Left kidney (tissue), 2 donors: Measurements from ENCODE around the gene ALDH2. TPM values are rescaled to one million over a fixed set of nuclear protein-coding genes. Genes with fewer than 3 reads are reported as not detected.
"Not testable (repeated sequence)": the region's sequence is repeated elsewhere in the genome, so short reads cannot be mapped to it uniquely, and the experiment has no call there.

ENCODE experiments used
- DNase-seq: peaks from one replicate; pipeline ENCODE4 v3.0.0-alpha.2; 2013
- polyA plus RNA-seq: library from polyadenylated mRNA; unstranded; fragments of 120-200 nt; gene quantifications from one replicate; pipeline ENCODE4 v1.2.1, GENCODE V29; 2013; ENCODE audit not compliant: insufficient read length

The ALDH2 gene
- polyA plus RNA-seq, 1 donor: 91.9 TPM

DNA sequence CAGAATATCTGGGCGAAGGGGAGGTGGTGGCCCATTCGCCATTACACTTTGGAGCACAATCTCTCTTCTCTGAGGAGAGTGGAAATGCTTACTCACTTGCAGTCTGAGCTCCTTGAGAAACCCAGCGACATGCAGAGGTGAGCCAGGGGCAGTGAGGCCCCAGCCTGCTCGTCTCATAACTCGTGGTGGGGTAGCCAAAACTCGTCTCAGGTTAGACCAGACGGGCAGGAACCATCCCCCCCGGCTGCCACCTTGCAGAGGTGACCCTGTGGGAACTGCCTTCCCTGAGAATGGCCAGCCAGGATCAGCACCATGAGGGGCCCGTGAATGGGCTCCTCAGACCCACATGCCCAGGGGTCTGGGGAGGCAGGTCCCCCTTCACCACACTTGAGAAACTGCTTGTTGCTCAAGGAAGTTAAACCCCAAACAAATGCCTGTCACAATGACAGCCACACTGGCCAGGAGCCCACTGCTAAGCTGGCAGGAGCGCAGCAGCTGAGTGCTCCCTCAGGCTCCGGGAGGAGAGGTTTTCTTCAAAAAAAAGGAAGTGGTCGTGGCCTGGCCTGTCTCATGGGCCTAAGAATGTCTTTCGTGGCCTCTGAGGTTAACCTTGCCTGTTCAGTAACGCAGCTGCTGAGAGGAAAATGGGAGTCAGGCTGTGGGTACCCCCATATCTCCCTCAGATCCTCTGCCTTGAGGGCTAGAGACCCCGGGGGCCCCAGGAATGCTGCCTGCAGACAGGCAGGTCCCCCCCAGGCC is 9.2 kb upstream of the ALDH2 start:
- no peak for DNase-seq

DNA sequence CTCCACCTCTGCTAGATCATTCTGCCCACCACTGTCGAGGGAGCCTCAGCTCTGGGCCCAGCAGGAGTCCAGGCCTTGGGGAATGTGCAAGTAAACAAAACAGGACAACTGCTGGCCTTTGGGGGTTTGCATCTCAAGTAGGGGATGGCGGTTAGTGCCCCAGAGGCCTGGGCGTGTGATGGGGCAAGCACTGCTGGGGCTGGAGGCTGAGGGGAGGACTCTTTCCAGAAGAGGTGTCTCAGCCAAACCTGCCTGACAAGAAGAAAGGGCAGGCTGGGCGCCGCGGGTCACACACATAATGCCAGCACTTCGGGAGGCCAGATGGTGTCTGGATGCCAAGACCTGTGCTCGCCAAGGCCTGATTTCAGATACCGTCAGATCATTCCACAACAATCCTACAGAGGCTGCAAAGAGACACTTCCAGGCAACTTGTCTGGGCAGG is 8.6 kb upstream of the ALDH2 start:
- DNase-seq: no peak

DNA sequence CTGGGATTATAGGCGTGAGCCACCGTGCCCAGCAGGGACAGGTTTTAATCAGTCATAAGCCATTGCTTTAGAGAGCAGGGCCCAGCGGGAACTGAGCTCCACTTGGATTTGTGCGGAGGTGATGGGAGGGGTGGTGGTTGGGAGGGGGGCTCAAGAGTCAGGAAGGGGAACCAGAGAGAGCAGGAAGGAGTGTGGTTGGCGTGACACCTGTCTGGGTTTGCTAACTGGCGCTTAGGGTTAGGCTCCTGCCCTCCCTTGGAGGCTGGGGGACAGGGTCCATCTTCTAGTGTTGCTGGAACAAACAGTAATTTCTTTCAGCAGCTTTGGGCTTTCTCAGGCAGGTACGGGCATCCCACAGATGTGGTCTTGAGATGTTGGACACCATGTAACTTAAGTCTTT is 7.5 kb upstream of the ALDH2 start:
- no peak for DNase-seq

DNA sequence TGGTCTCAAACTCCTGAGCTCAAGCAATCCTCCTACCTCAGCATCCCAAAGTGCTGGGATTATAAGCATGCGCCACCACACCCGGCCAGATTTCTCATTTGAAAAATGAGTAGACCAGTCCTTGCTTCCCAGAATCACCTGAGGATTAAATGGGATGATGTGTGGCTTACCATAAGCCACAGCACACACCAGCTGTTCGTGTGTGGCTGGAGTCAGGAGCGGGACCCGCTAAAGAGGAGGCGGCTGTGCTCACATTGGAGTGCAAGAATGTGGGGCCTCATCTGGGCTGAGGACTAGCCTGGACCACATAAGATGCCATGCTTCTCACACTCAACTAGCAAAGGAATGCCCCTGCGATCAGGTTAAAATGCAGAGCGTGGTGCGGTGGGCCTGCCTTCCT is 6.7 kb upstream of the ALDH2 start:
- DNase-seq: no peak

DNA sequence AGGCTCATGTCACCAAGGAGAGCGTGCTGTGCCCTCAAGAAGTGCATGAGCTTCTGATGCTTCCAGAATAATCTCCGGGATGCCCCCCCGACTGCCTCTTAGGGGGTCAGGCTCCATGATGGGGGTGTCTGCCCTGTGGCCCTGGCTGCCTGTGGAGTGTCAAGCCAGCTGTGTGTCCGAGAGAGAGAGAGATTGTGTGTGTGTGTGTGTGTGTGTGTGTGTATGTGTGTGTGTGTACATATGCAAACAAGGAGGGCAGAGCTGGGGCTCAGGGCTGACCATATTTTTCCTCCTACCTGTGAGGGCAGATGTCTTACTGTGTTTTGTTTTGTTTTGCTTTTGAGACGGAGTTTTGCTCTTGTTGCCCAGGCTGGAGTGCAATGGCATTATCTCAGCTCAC is 5.6 kb upstream of the ALDH2 start:
- DNase-seq: no peak

DNA sequence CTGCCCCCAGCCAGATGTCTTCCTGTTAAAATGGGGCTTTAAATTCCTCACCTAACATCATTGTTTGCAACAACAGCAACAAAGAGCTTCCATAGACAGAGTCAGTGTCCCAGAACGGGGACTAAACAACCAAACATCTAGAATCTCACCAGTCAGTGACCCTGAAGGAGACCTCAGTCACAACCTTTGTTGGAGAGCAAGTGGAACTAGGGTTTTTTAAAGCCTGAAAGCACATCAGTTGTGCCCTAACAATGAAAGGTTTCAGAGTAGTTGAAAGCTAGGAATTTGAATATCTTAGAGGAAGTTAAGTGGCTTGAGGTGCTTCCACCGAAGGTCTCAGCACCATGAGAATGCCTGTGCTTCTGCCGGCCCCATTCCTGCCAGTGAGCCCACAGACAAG is 5.0 kb upstream of the ALDH2 start:
- DNase-seq: no peak

DNA sequence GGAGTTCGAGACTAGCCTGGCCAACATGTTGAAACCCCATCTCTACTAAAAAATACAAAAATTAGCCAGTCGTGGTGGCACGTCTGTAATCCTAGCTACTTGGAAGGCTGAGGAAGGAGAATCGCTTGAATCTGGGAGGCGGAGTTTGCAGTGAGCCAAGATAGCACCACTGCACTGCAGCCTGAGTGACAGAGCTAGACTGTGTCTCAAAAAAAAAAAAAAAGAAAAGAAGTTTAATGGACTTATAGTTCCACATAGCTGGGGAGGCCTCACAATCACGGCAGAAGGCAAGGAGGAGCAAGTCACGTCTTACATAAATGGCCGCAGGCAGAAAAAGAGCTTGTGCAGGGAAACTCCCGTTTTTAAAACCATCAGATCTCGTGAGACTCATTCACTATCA is 3.2 kb upstream of the ALDH2 start:
- DNase-seq: not testable (repeated sequence)

DNA sequence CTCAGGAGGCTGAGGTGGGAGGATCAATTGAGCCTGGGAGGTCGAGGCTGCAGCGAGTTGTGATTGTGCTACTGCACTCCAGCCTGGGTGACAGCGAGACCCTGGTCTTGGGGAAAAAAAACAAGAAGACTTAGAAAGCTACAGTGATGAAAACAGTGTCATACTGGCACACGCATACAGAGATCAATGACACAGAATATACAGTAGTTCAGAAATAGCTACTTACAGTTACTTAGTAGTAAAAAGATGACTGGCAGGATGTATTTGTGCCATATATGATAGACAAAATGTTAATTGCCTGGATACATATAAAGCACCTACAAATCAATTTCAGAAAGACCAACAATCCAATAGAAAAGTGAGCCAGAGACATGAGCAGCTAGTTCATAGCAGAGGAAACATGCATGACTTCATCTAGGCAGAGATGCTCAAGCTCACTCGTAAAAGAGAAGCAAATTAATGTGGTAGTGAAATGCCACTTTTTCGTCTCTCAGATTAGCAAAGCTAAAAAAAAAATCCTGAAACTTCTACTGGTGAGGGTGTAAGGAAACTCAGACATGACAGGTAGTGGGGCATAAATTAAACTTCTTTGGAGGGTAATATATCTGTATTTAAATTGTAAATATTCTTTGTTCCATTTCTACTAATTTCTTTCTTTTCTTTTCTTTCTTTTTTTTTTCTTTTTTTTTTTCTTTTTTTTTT is 2.5 kb upstream of the ALDH2 start:
- DNase-seq: no peak

DNA sequence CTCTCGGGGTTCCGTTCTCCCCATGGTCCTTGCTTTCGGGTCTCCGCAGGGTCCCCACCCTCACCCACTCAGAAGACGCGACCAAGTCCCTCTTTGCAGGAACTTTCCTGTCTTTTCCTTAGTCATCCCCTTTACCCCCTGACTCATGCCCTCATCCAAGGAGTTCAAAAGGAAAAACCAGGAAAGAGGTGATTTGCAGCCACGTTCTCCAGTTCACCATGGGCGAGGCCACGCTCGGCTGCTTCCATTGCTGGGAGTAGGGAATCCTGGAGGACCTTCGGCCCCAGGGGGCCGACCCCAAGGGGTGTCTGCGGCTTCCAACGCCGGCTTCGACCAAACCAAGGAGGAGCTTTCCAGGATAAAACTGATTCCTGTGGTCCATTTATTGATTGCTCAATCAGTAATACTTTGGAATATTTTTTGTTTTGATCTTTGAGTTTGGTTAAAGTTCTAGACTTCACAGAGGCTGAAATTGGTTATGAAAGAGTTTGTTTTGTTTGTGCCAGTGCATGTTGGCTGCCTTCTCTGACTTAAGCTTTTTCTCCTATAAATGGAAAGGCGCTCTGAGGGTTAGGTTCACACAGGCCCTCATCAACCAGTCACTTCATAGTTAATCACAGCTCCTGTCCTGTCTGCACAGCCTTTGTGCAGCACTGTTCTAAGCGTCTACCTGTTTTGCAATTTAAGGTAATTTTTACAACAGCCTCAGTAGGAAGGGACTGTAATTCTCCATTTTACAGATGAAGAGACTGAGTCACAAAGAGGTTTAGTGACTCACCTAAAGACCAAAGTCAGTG is 827 bp downstream of the ALDH2 start:
- DNase-seq: no peak

DNA sequence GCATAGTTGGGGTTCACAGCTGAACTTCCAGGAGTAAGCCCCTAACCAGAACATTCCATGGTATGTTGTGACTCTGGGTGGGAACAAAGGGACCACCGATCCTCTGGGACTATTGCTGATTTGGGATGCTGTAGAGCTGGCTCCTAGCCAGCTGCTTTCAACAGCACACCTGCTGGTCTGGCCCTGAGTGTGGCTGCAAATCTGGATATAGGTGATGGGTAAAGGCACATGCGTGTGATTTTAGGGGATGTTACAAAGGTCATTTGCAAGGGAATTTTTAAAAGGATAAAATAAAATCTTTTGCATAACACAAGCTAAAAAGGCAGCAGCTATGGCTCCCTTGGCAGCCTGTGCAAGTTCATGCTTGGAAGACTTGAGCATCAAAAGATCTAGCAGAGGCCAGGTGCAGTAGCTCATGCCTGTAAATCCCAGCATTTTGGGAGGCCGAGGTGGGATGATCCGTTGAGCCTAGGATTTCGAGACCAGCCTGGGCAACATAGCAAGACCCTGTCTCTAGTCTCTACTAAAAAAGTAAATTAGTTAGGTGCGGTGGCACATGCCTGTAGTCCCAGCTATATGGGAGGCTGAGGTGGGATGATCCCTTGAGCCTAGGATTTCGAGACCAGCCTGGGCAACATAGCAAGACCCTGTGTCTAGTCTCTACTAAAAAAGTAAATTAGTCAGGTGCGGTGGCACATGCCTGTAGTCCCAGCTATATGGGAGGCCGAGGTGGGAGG is 1.6 kb downstream of the ALDH2 start:
- DNase-seq: no peak

DNA sequence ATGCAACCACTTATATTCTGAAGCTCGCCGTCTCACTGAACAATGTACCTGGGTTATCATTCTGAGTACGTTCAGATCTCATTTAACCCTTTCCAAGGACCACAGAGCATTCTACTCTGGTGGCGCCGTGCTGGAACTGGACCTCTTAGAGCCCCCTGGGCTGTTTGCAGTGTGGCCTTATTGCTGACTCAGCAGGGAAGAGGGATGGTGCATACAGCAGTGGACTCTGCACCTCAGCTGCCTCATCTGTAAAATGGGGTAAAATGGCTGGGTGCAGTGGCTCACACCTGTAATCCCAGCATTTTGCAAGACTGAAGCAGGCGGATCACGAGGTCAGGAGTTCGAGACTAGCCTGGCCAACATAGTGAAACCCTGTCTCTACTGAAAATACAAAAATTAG is 2.9 kb downstream of the ALDH2 start:
- no peak for DNase-seq

DNA sequence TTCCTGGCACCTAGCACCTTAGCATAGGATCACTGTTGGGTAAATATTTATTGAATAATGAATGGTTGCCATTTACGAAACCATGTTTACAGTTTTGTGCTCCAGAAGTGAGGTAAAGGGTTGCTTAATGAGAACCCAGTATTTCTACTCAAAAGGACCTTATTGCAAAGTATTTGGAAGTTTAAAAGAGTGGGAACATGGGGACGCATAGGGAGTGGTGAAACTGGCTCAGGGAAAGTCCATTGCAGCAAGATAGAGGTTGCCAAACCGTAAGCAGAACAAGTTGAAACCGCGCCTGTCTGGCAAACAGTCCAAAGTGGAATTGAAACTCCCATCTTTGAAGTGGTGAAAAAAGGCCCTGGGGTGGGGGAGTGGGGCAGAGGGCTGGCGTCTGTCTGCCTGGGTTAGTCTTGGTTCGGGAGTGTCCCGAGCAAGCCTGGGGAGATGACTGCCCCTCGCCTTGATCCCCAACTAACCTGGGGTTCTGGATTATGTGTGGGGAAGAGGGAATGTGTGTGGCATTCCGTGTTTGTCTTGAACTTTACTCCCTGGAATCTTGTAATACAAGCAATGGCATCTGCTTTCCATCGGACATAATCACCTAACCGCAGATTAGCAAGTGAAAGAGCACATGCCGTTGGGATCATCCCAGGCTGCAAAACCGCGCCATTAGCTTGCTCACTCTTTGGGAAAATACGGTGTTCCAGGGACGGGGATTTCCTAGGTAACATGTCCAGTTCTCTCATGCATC is 7.2 kb downstream of the ALDH2 start:
- DNase-seq: no peak

DNA sequence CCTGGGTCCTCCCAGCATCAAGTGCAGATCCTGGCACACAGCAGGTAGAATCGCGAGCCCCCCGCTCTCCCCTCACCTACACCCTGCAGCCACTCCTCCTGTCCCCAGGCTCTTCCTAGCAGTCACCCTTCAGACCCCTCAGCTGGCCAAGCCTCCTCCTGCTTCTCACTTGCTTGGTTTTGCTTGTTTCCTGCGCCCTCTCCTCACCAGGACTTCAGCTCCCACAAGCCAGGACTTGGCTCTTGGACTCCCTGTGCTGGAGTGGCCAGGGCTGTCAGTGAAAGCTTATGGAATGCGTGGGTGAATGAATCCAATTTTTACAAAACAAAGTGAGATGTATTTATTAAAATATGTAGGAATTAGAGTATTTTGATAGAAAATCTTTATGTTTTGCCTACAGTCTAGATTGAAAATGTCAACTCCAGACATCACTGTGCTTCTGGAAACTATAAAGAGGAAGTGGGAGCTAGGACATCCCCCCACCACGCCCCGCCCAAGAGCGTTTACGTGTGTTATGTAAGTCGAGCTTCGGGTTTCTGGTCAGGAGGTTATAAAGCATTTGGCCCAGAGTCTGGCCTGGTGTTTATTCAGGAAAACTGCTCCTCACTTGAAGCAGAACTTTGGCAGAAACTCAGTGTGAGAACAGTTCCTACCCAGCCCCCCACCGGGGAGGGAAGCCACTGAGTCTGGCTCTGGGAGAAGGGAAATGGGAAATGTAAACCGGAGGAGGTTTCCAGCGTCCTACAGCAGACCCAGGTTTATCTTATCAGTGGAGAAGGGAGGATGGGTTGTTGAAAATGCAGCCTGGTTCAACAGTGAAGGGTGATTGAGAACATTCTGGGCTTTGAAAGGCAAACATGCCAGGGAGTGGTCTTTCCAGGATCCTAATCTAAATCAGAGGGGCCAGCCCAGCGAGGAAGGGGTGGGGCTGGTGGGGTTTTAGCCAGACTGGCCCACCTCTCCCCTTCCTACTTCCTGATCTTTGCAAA is 8.8 kb downstream of the ALDH2 start:
- DNase-seq: peak; percentile 89

DNA sequence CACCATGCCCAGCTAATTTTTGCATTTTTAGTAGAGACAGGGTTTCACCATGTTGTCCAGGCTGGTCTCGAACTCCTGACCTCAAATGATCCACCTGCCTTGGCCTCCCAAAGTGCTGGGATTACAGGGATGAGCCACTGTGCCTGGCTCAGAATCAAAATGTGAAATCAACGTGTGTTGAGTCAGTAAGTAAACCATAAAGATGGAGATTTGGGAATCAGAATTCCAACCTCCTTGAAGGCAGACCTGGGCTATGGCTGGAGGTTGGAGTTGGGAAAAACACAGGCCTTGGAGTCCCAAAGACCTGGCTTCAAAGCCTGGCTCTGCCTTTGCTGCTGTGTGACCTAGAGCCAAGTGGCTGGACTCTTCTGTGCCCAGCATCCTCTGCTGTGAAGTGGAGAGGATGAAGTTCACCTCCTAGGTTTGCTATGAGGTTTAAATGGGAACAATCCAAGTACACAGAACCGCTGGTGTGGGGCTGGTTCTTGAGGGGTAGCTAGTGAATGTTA is 10.2 kb downstream of the ALDH2 start:
- DNase-seq: no peak

DNA sequence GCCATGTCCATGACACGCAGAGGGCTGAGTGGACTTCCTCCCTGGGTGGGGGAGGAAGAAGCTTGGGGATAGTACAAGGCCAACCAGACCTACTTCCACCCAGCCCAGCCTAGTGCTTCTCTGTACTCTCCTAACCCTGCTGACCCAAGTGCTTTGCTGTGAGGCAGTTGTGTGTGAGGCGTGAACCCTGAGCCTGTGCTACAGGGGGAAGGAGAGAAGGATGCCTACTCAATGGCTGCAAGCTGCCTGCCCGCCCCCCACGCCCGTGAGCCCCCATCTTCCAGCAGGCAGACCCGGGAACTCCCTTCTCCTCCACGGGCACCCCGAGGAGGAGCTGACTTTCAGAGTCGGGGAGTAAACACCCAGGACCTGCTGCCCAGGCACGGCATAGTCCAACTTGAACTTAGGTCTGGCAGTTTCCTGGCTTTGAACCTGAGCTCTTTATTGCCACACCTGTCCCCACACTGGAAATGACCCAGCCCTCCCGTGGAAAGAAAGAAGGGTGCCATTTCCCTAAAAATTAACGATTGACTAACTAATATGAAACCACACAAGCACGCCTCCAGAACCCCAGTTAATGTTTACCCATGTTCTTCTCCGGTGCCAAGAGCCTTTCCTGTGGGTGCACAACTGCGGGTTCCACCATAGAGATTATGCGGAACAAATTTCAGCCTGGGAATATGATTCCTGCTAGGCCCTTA is 10.8 kb downstream of the ALDH2 start:
- no peak for DNase-seq

DNA sequence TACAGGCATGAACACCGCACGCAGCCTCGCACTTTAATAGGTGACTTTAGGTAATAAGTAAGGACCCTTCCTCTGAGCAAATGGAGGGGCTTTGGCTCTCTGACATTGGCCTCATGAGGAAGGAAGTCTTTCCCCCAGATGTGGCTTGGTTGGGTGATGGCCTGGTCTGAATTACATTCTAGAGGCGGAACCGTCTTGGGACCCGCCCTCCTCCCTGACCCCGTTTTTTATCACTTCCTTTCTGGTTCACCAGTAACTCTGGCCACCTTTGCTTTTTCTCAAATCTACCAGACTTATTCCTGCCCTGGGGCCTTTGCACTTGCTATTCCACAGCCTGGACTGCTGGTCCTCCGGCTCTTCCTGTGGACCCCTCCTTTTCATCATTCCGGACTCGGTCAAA is 13.4 kb downstream of the ALDH2 start:
- DNase-seq: no peak

DNA sequence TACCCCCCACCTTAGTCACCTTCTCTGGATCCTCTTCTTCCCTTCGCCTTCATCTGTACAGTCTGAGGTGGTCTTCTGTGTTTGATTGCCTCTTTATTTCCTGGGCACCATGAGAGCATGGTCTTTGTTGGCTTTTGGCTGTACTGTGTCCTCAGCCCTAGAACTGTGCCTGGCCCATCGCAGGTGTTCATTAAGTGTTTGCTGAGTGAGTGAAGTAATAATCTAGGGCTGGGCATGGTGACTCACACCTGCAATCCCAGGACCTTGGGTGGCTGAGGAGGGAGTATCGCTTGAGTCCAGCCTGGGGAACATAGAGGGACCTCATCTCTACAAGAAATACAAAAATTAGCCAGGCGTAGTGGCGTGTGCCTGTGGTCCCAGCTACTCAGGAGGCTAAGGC is 13.9 kb downstream of the ALDH2 start:
- no peak for DNase-seq

DNA sequence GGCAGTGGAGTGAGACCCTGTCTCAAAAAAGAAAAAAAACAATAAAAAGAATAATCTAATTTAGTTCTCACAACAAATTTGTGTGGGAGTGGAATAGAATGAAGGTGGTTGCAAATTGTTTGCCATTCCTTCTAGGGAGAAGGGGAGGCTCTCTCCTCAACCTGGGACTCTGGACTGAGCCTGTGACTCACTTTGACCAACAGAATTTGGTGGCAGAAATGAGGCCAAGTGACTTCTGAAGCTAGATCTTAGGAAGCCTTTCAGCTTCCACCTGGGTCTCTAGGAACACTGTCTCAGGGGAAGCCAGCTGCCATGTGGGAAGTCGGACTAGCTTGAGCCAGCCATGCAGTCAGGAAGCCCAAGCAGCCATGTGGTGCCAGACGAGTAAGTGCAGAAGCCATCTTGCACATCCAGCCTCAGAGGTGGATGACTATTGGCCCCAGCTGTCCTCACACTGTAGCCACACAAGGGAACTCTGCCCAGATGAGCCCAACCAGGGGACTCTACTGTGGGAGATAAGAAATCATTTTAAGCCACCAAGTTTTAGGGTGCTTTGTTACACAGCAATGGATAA is 14.4 kb downstream of the ALDH2 start:
- no peak for DNase-seq

DNA sequence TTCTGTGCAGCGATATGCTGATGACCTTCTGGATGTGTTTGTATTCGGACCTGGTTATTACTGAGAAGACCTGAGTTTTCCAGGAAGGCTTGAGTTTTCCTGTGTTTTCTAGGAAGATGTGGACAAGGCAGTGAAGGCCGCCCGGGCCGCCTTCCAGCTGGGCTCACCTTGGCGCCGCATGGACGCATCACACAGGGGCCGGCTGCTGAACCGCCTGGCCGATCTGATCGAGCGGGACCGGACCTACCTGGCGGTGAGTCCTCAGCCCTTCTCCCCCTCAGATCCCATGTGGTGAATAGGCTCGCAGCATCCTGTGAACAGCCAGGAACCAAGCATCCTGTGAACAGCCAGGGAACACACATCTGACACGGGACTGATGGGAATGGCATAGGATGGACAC is 16.3 kb downstream of the ALDH2 start:
- DNase-seq: no peak
